Cardiac muscle cell (in vitro differentiated cells and primary cell): Measurements from ENCODE around the gene CLEC3A. TPM values are rescaled to one million over a fixed set of nuclear protein-coding genes. Genes with fewer than 3 reads are reported as not detected.
A peak's percentile ranks its signal among the peaks of the same experiment; 100 is the strongest.

Experiments used
- DNase-seq, 2 donors: peaks; one replicate each; pipeline versions ENCODE4 v3.0.0 to v3.0.0-alpha.2; 2010 to 2017; ENCODE audit warnings: low read depth in 1 of 2, low spot score in 1 of 2
- H3K27ac ChIP-seq: fragments of 200-600 bp; sonication (generic); 2 replicates; pipeline ENCODE4 v1.5.1; 2016
- H3K27me3 ChIP-seq: fragments of 200-600 bp; sonication (generic); 2 replicates; pipeline ENCODE4 v1.6.0; 2016; ENCODE audit warnings: control low read depth
- H3K36me3 ChIP-seq: fragments of 200-600 bp; sonication (generic); 2 replicates; pipeline ENCODE4 v1.5.1; 2016; ENCODE audit warnings: control low read depth
- H3K4me1 ChIP-seq: fragments of 200-600 bp; sonication (generic); 2 replicates; pipeline ENCODE4 v1.8.1; 2017; ENCODE audit warnings: low read depth, mild to moderate bottlenecking, mixed run types
- H3K4me3 ChIP-seq: fragments of 200-600 bp; sonication (generic); 2 replicates; pipeline ENCODE4 v1.5.1; 2016; ENCODE audit warnings: mild to moderate bottlenecking
- H3K9me3 ChIP-seq: fragments of 200-600 bp; sonication (generic); 2 replicates; pipeline ENCODE4 v1.5.1; 2017; ENCODE audit warnings: low read depth, mild to moderate bottlenecking, control low read depth
- polyA plus RNA-seq: library from polyadenylated mRNA; unstranded; fragments of >200 nt; fragmentation: Nextera tagmentation; extraction: Ambion mirVana; gene quantifications from 2 replicates; pipeline ENCODE4 v1.2.1, GENCODE V29; 2016
- total RNA-seq: library from RNA; depleted of rRNA; stranded (reverse); fragments of >200 nt; gene quantifications from 2 replicates; pipeline ENCODE4 v1.2.3, GENCODE V29; 2016
- TF ChIP-seq, protein P1 (sequence below): IDR thresholded peaks from 2 replicates; pipeline ENCODE4 v1.5.1; 2012; ENCODE audit warnings: low read depth, mild to moderate bottlenecking, low read length

Gene CLEC3A
- total and polyA plus RNA-seq, 2 experiments from 2014 or later, result not detected

DNA sequence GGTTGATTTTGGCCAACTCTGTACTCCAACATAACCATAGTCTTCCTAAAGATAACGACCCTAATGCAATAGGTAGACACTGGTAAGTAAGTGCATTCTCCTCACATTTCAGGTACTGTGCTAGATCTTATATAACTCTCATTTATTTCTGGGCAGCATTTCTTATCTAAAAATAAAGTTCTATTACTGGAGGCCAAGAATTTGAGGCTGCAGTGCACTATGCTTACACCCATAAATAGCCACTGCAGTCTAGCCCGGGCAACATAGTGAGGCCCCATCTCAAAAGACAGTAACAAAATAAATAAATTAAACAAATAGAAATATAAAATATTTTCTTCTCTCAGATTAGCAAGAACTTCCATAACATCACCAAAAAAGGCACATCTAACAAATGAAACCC is 12.7 kb downstream of the CLEC3A start:
- no peak overlapping the region for H3K4me3 ChIP-seq
- no peak for DNase-seq
- H3K27ac ChIP-seq, result no peak overlapping the region
- H3K27me3 ChIP-seq, result peaks cover 17% of the 10 kb centered on the region
- no peaks in the 10 kb centered on the region for H3K9me3 ChIP-seq
- no peaks in the 10 kb centered on the region for H3K36me3 ChIP-seq
- TF ChIP-seq, protein P1, sequence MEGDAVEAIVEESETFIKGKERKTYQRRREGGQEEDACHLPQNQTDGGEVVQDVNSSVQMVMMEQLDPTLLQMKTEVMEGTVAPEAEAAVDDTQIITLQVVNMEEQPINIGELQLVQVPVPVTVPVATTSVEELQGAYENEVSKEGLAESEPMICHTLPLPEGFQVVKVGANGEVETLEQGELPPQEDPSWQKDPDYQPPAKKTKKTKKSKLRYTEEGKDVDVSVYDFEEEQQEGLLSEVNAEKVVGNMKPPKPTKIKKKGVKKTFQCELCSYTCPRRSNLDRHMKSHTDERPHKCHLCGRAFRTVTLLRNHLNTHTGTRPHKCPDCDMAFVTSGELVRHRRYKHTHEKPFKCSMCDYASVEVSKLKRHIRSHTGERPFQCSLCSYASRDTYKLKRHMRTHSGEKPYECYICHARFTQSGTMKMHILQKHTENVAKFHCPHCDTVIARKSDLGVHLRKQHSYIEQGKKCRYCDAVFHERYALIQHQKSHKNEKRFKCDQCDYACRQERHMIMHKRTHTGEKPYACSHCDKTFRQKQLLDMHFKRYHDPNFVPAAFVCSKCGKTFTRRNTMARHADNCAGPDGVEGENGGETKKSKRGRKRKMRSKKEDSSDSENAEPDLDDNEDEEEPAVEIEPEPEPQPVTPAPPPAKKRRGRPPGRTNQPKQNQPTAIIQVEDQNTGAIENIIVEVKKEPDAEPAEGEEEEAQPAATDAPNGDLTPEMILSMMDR, result no peak
- no peaks in the 10 kb centered on the region for H3K4me1 ChIP-seq

DNA sequence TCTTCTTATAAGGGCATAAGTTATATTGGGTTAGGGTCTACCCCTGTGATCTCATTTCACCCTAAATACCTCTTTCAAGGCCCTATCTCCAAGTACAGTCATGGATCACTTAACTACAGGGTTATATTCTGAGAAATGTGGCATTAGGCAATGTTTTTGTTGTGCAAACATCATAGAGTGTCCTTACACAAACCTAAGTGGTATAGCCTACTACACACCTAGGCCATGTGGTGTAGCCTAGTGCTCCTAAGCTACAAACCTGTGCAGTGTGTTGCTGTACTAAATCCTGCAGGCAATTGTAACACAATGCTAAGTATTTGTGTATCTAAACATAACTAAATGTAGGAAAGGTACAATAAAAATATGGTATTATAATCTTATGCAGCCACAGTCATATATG is 18.0 kb downstream of the CLEC3A start:
- no peaks in the 10 kb centered on the region for H3K36me3 ChIP-seq
- no peaks in the 10 kb centered on the region for H3K4me1 ChIP-seq
- no peak for DNase-seq
- TF ChIP-seq, protein P1, result no peak
- H3K9me3 ChIP-seq, result no peaks in the 10 kb centered on the region
- H3K27ac ChIP-seq, result no peak overlapping the region
- H3K4me3 ChIP-seq, result no peak overlapping the region
- peaks cover 35% of the 10 kb centered on the region for H3K27me3 ChIP-seq

DNA sequence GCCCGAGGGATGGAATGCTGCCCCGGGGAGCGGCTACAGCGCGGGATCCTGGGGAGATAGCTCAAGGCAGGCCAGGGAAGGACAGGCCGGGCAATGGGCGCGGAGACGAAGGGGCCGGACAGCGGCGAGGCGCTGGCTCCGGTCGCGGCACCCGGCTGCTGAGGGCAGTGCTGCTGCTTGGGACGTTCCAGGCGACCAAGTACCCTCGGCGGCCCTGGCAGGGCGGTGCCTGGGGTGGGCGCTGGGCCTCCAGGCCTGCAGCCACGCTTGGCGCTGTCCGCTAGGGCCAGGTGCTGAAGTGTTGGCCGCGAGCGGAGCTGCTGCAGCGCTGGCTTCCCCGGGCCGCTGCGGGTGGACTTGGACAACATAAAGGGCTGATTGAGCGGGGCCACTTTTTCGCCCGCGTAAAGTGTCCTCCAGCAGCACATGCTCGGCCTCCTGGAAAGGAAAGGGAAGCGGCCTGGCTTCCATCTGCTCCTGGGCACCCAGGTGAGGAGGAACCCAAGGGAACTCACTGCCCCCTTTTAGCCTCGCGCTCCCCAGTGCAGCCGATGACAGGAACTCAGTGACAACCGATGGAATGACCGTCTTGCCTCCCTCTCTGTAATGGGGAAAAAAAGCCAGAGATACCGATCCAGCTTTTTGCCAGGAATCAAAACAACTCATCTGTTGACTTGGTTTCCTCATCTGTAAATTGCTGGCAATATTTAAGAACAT is 23.7 kb downstream of the CLEC3A start:
- H3K9me3 ChIP-seq, result no peaks in the 10 kb centered on the region
- peak; percentile 68 to 94 for DNase-seq
- H3K27me3 ChIP-seq, result peaks cover 44% of the 10 kb centered on the region
- TF ChIP-seq, protein P1, result no peak
- H3K4me3 ChIP-seq, result no peak overlapping the region
- no peaks in the 10 kb centered on the region for H3K36me3 ChIP-seq
- H3K4me1 ChIP-seq, result no peaks in the 10 kb centered on the region
- no peak overlapping the region for H3K27ac ChIP-seq

DNA sequence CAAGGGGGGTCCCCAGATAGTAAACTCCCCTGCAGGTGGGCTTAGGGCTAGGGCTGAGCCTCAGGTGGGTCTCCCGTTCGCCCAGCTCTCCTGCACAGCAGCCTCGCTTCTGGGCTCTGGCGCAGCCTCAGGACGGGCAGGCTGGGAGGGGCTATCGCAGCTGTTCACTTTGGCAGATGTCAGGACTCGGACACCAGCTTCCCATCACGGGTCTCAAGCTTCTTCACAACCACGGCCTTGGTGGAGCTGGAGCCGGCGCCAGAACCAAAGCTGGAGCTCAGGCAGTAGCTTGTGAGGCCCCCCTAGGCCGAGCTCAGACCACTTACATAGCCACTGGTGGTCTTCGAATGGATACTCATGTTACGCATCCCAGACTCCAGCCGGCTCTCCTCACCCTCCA is 26.0 kb downstream of the CLEC3A start:
- no peaks in the 10 kb centered on the region for H3K36me3 ChIP-seq
- H3K27ac ChIP-seq, result no peak overlapping the region
- H3K4me1 ChIP-seq, result no peaks in the 10 kb centered on the region
- no peak overlapping the region for H3K4me3 ChIP-seq
- no peaks in the 10 kb centered on the region for H3K9me3 ChIP-seq
- peaks cover 58% of the 10 kb centered on the region for H3K27me3 ChIP-seq
- TF ChIP-seq, protein P1, result no peak
- DNase-seq, result no peak

DNA sequence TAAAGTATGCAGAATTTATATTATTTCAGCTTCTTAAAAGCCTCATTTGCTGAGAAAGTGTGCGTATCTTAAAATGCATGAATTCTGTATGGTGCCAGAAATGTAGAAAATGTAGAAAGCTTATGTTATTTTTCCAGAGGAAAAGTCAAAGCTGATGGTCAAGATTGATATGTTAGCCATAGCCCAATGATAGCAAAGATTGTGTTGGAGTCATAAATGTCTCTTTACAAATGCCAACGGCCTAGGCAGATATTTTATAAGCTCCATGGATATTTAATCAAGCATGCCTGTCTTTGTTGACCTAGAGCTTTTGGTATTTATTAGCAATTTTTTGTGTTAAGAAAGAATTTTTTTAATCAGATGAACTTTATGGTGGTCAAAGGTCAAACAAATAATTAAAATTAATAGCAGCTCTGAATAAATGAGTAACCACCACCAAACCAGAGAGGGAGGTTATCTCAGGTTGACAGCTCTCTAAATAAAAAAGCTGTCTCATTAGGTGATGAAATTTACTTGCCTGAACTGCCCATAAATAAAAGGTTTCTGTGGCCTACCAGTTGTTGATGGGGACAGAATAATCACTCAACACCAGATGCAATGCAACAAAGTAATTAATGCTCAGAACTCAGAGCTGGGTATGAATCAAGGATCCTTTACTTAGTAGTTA is 28.5 kb downstream of the CLEC3A start:
- Histone ChIP-seq H3K4me1 (no peaks in the 10 kb centered on the region), H3K36me3 (no peaks in the 10 kb centered on the region), H3K9me3 (no peaks in the 10 kb centered on the region), H3K4me3 (no peak overlapping the region), H3K27me3 (peaks cover 77% of the 10 kb centered on the region), H3K27ac (no peak overlapping the region)
- no peak for DNase-seq
- TF ChIP-seq, protein P1, result no peak
